ENCODE results near the gene SDHAF2. TPM values are rescaled to one million over a fixed set of nuclear protein-coding genes. Genes with fewer than 3 reads are reported as not detected.

The SDHAF2 gene
- total RNA-seq, 1 donor from 2014 or later = 35.5 TPM

Other genes starting within 250 kb of the SDHAF2 start
- not detected in 2 replicates for gene PGA3, start 226.6 kb upstream of the SDHAF2 start, total RNA-seq
- gene PGA4, start 207.8 kb upstream of the SDHAF2 start, total RNA-seq = not detected in 2 replicates
- gene PGA5, start 188.9 kb upstream of the SDHAF2 start, total RNA-seq = not detected in 2 replicates
- 4.2 and 8.3 TPM in 2 replicates for gene VWCE, start 134.8 kb upstream of the SDHAF2 start, total RNA-seq
- 163 and 165 TPM in 2 replicates for gene DDB1, start 97.0 kb upstream of the SDHAF2 start, total RNA-seq
- gene TKFC, start 96.9 kb upstream of the SDHAF2 start, total RNA-seq = 35.2 and 58.8 TPM in 2 replicates
- 30.2 and 39.0 TPM in 2 replicates for gene CYB561A3, start 68.2 kb upstream of the SDHAF2 start, total RNA-seq
- gene TMEM138, start 67.8 kb upstream of the SDHAF2 start, total RNA-seq = 28.0 and 38.8 TPM in 2 replicates
- 15.9 and 18.3 TPM in 2 replicates for gene TMEM216, start 37.5 kb upstream of the SDHAF2 start, total RNA-seq
- gene CPSF7, start 149 bp upstream of the SDHAF2 start, total RNA-seq = 47.5 and 53.9 TPM in 2 replicates
- gene LRRC10B, start 78.6 kb downstream of the SDHAF2 start, total RNA-seq = 0.25 TPM in 1 of 2 replicates, not detected in the other
- 12.7 and 15.9 TPM in 2 replicates for gene SYT7, start 151.0 kb downstream of the SDHAF2 start, total RNA-seq

Measured in kidney epithelial cell (primary cell).